ENCODE measurements around the gene SNX20. TPM values are rescaled to one million over a fixed set of nuclear protein-coding genes. Genes with fewer than 3 reads are reported as not detected.

SNX20 gene
- total RNA-seq, 5 donors from 2014 or later (not counting 1 experiment from before 2014, with no cell fraction given), result 38.8 to 85.2 (median 69.6) TPM

- H3K9me3 ChIP-seq, result no peaks in the 10 kb centered on the region
- peaks cover 4 to 9% of the 10 kb centered on the region in 2 donors for H3K36me3 ChIP-seq (ENCODE audit: control insufficient read depth in 2 of 2, extremely low read depth in 1 of 2, insufficient read depth in 1 of 2, low read length in 1 of 2)
- Mint-ChIP-seq H3K9me3 (no peaks in the 10 kb centered on the region), H3K4me3 (no peak overlapping the region), H3K36me3 (peaks cover 14% of the 10 kb centered on the region), H3K27me3 (no peaks in the 10 kb centered on the region), H3K27ac (no peak overlapping the region), H3K4me1 (peaks cover 6 to 16% (median 9%) of the 10 kb centered on the region in 3 donors)
- WGBS (ENCODE audit: insufficient coverage), result 88% methylated on average over 17 of the region's 30 CpGs
- H3K27me3 ChIP-seq (replicated peaks in 1 of 2; ENCODE audit: control insufficient read depth in 2 of 2, extremely low read depth in 1 of 2, insufficient read depth in 2 of 2, low read length in 1 of 2), result peaks cover 0 to 2% of the 10 kb centered on the region in 2 experiments
- no peak for DNase-seq
- no peak overlapping the region for H3K4me3 ChIP-seq (ENCODE audit: control insufficient read depth in 1 of 2, extremely low read depth in 1 of 2, low read length in 1 of 2)
- no peak for ATAC-seq (replicated peaks in 1 of 4)
- H3K27ac ChIP-seq (ENCODE audit: low read length), result no peak overlapping the region
- ChIA-PET CTCF (interaction anchor here in 1 of 2 donors (0.6 kb wide), 1 partner anchor 608 kb away, joined by 3 read pairs; the partner anchor contains the start of gene CNEP1R1), POLR2A (no interaction called here)
- peaks cover 0 to 6% of the 10 kb centered on the region in 2 experiments for H3K4me1 ChIP-seq (ENCODE audit: control insufficient read depth in 1 of 2, extremely low read depth in 1 of 2, insufficient read depth in 2 of 2, low read length in 2 of 2)
Measured at GRCh38 chr16:50632927-50633800, 47.9 kb downstream of the SNX20 start.

GRCh38 chr16:50631985-50632576 lies 49.0 kb downstream of the SNX20 start:
- no peak overlapping the region for H3K4me3 Mint-ChIP-seq
- Histone ChIP-seq H3K27me3 (replicated peaks in 1 of 2; ENCODE audit: control insufficient read depth in 2 of 2, extremely low read depth in 1 of 2, insufficient read depth in 2 of 2, low read length in 1 of 2) (peaks cover 0 to 2% of the 10 kb centered on the region in 2 experiments), H3K27ac (ENCODE audit: low read length) (no peak overlapping the region), H3K36me3 (ENCODE audit: control insufficient read depth in 2 of 2, extremely low read depth in 1 of 2, insufficient read depth in 1 of 2, low read length in 1 of 2) (peaks cover 4 to 9% of the 10 kb centered on the region in 2 donors), H3K4me3 (ENCODE audit: control insufficient read depth in 1 of 2, extremely low read depth in 1 of 2, low read length in 1 of 2) (no peak overlapping the region), H3K4me1 (ENCODE audit: control insufficient read depth in 1 of 2, extremely low read depth in 1 of 2, insufficient read depth in 2 of 2, low read length in 2 of 2) (peaks cover 4 to 16% of the 10 kb centered on the region in 2 experiments), H3K9me3 (no peaks in the 10 kb centered on the region)
- H3K36me3 Mint-ChIP-seq, result peaks cover 14% of the 10 kb centered on the region
- DNase-seq (no peak), ATAC-seq (replicated peaks in 1 of 4) (no peak)
- H3K27ac Mint-ChIP-seq, result no peak overlapping the region
- ChIA-PET CTCF (no interaction called here), POLR2A (no interaction called here)
- H3K4me1 Mint-ChIP-seq, result peaks cover 13 to 21% (median 19%) of the 10 kb centered on the region in 3 donors
- WGBS (ENCODE audit: insufficient coverage), result 90% methylated on average over 14 of the region's 22 CpGs
- H3K27me3 Mint-ChIP-seq, result no peaks in the 10 kb centered on the region
- H3K9me3 Mint-ChIP-seq, result no peaks in the 10 kb centered on the region

GRCh38 chr16:50631249-50631984 lies 49.7 kb downstream of the SNX20 start:
- Mint-ChIP-seq H3K36me3 (peaks cover 14% of the 10 kb centered on the region), H3K27me3 (no peaks in the 10 kb centered on the region), H3K9me3 (no peaks in the 10 kb centered on the region), H3K4me1 (peaks cover 20 to 24% (median 21%) of the 10 kb centered on the region in 3 donors), H3K27ac (no peak overlapping the region), H3K4me3 (no peak overlapping the region)
- H3K9me3 ChIP-seq, result no peaks in the 10 kb centered on the region
- ChIA-PET CTCF (no interaction called here), POLR2A (interaction anchor here in 1 of 2 donors (0.5 kb wide), 1 partner anchor 105 kb away, joined by 3 read pairs; no protein-coding TSS in a partner anchor)
- ATAC-seq (replicated peaks in 1 of 4) (no peak), DNase-seq (no peak)
- peaks cover 0 to 2% of the 10 kb centered on the region in 2 experiments for H3K27me3 ChIP-seq (replicated peaks in 1 of 2; ENCODE audit: control insufficient read depth in 2 of 2, extremely low read depth in 1 of 2, insufficient read depth in 2 of 2, low read length in 1 of 2)
- H3K36me3 ChIP-seq (ENCODE audit: control insufficient read depth in 2 of 2, extremely low read depth in 1 of 2, insufficient read depth in 1 of 2, low read length in 1 of 2), result peaks cover 4 to 9% of the 10 kb centered on the region in 2 donors
- H3K27ac ChIP-seq (ENCODE audit: low read length), result no peak overlapping the region
- no peak overlapping the region for H3K4me3 ChIP-seq (ENCODE audit: control insufficient read depth in 1 of 2, extremely low read depth in 1 of 2, low read length in 1 of 2)
- 92% methylated on average over 4 of the region's 8 CpGs for WGBS (ENCODE audit: insufficient coverage)
- peaks cover 10 to 23% of the 10 kb centered on the region in 2 experiments for H3K4me1 ChIP-seq (ENCODE audit: control insufficient read depth in 1 of 2, extremely low read depth in 1 of 2, insufficient read depth in 2 of 2, low read length in 2 of 2)

GRCh38 chr16:50630394-50631020 lies 50.6 kb downstream of the SNX20 start:
- ATAC-seq (replicated peaks in 1 of 4), result no peak
- Histone ChIP-seq H3K36me3 (ENCODE audit: control insufficient read depth in 2 of 2, extremely low read depth in 1 of 2, insufficient read depth in 1 of 2, low read length in 1 of 2) (peaks cover 4 to 10% of the 10 kb centered on the region in 2 donors), H3K4me3 (ENCODE audit: control insufficient read depth in 1 of 2, extremely low read depth in 1 of 2, low read length in 1 of 2) (no peak overlapping the region), H3K4me1 (ENCODE audit: control insufficient read depth in 1 of 2, extremely low read depth in 1 of 2, insufficient read depth in 2 of 2, low read length in 2 of 2) (peaks cover 17 to 27% of the 10 kb centered on the region in 2 experiments), H3K27ac (ENCODE audit: low read length) (no peak overlapping the region), H3K27me3 (replicated peaks in 1 of 2; ENCODE audit: control insufficient read depth in 2 of 2, extremely low read depth in 1 of 2, insufficient read depth in 2 of 2, low read length in 1 of 2) (peaks cover 0 to 2% of the 10 kb centered on the region in 2 experiments), H3K9me3 (no peaks in the 10 kb centered on the region)
- Mint-ChIP-seq H3K4me1 (peaks cover 21 to 25% (median 22%) of the 10 kb centered on the region in 3 donors), H3K4me3 (no peak overlapping the region), H3K27me3 (no peaks in the 10 kb centered on the region), H3K9me3 (no peaks in the 10 kb centered on the region), H3K27ac (no peak overlapping the region), H3K36me3 (peaks cover 14% of the 10 kb centered on the region)
- ChIA-PET CTCF (interaction anchor here in 1 of 2 donors (0.5 kb wide), 1 partner anchor 522 kb away, joined by 4 read pairs; no protein-coding TSS in a partner anchor), POLR2A (no interaction called here)
- 95% methylated on average over 10 of the region's 11 CpGs for WGBS (ENCODE audit: insufficient coverage)
- no peak for DNase-seq

GRCh38 chr16:50629334-50629733 lies 51.8 kb downstream of the SNX20 start:
- DNase-seq, result no peak

More at GRCh38 chr16:50629334-50629733, 51.8 kb downstream of the SNX20 start:
- no peaks in the 10 kb centered on the region for H3K9me3 ChIP-seq
- Mint-ChIP-seq H3K4me1 (peaks cover 30 to 32% (median 30%) of the 10 kb centered on the region in 3 donors), H3K27ac (no peak overlapping the region), H3K36me3 (peaks cover 12% of the 10 kb centered on the region), H3K4me3 (no peak overlapping the region), H3K27me3 (no peaks in the 10 kb centered on the region), H3K9me3 (no peaks in the 10 kb centered on the region)
- no CpG with 5 or more reads among the region's 4 CpGs for WGBS (ENCODE audit: insufficient coverage)
- H3K36me3 ChIP-seq (ENCODE audit: control insufficient read depth in 2 of 2, extremely low read depth in 1 of 2, insufficient read depth in 1 of 2, low read length in 1 of 2), result peaks cover 4 to 12% of the 10 kb centered on the region in 2 donors
- ChIA-PET POLR2A (no interaction called here), CTCF (no interaction called here)
- ATAC-seq (replicated peaks in 1 of 4), result no peak
- no peak overlapping the region for H3K27ac ChIP-seq (ENCODE audit: low read length)
- peaks cover 17 to 29% of the 10 kb centered on the region in 2 experiments for H3K4me1 ChIP-seq (ENCODE audit: control insufficient read depth in 1 of 2, extremely low read depth in 1 of 2, insufficient read depth in 2 of 2, low read length in 2 of 2)
- no peaks in the 10 kb centered on the region for H3K27me3 ChIP-seq (replicated peaks in 1 of 2; ENCODE audit: control insufficient read depth in 2 of 2, extremely low read depth in 1 of 2, insufficient read depth in 2 of 2, low read length in 1 of 2)
- H3K4me3 ChIP-seq (ENCODE audit: control insufficient read depth in 1 of 2, extremely low read depth in 1 of 2, low read length in 1 of 2), result no peak overlapping the region

All from T-cell (primary cell).